HL-60/S4 treated with retinoic acid at 250 ng/mL for 4 days and 3 days (cell line): ENCODE measurements around the gene MSH3.
"Not testable (repeated sequence)": the region's sequence is repeated elsewhere in the genome, so short reads cannot be mapped to it uniquely, and the experiment has no call there.

Source experiments
- in situ Hi-C: fragments of 300-500 bp; cut with MboI; formaldehyde crosslinking; loops from 2 replicates; pipeline ENCODE4 v1.7.0; 2022; ENCODE audit warnings: low sequenced_read_pairs

Gene MSH3

GRCh38 chr5:80884929-80885328 lies 230.5 kb downstream of the MSH3 start:
- in situ Hi-C loops: no loop called here

GRCh38 chr5:80885396-80886000 lies 231.0 kb downstream of the MSH3 start:
- in situ Hi-C loops: no loop called here

GRCh38 chr5:80894083-80894482 lies 239.6 kb downstream of the MSH3 start:
- in situ Hi-C loops: no loop called here

GRCh38 chr5:80895523-80895922 lies 241.1 kb downstream of the MSH3 start:
- in situ Hi-C loops: no loop called here

GRCh38 chr5:80902624-80903023 lies 248.2 kb downstream of the MSH3 start:
- in situ Hi-C loops: not testable (repeated sequence)

- in situ Hi-C loops: no loop called here
Observed at GRCh38 chr5:80904533-80905187, 250.2 kb downstream of the MSH3 start.

GRCh38 chr5:80905405-80905804 lies 251.0 kb downstream of the MSH3 start:
- in situ Hi-C loops: no loop called here

GRCh38 chr5:80912479-80912878 lies 258.0 kb downstream of the MSH3 start:
- in situ Hi-C loops: no loop called here

GRCh38 chr5:80915716-80916115 lies 261.3 kb downstream of the MSH3 start:
- in situ Hi-C loops: no loop called here

GRCh38 chr5:80916676-80917075 lies 262.2 kb downstream of the MSH3 start:
- in situ Hi-C loops: no loop called here

- in situ Hi-C loops: no loop called here
Observed at GRCh38 chr5:80917631-80918030, 263.2 kb downstream of the MSH3 start.

- in situ Hi-C loops: no loop called here
Observed at GRCh38 chr5:80919678-80920196, 265.3 kb downstream of the MSH3 start.

- in situ Hi-C loops: no loop called here
Observed at GRCh38 chr5:80920333-80920732, 265.9 kb downstream of the MSH3 start.

GRCh38 chr5:80921026-80921425 lies 266.6 kb downstream of the MSH3 start:
- in situ Hi-C loops: no loop called here

- in situ Hi-C loops: no loop called here
Observed at GRCh38 chr5:80925931-80926330, 271.5 kb downstream of the MSH3 start.
